Neural cell (in vitro differentiated cells): ENCODE measurements around the gene HTR7.

Experiments used
- CTCF ChIP-seq: fragments of 450-650 bp; IDR thresholded peaks from 2 replicates; pipeline ENCODE4 v1.5.1; 2014; ENCODE audit warnings: antibody characterized with exemption, mild to moderate bottlenecking, moderate library complexity; ENCODE audit not compliant: poor library complexity, severe bottlenecking
- EP300 ChIP-seq: fragments of 450-650 bp; conservative IDR thresholded peaks from 2 replicates; pipeline ENCODE4 v1.6.1; 2014; ENCODE audit warnings: antibody characterized with exemption, mild to moderate bottlenecking, moderate library complexity; ENCODE audit not compliant: poor library complexity, severe bottlenecking
- EZH2 ChIP-seq: fragments of 200-600, 300-800 bp; shearing (Covaris generic), sonication (generic); IDR thresholded peaks from 2 replicates; pipeline ENCODE4 v1.6.1; 2014; ENCODE audit warnings: antibody characterized with exemption, low read length, borderline replicate concordance, mild to moderate bottlenecking; ENCODE audit not compliant: insufficient read depth, poor library complexity, severe bottlenecking
- TAF1 ChIP-seq: IDR thresholded peaks from 2 replicates; pipeline ENCODE4 v1.6.1; 2012; ENCODE audit warnings: low read depth

GRCh38 chr10:90701428-90701827, 156.4 kb downstream of the HTR7 start:
- TF ChIP-seq EP300 (no peak), TAF1 (no peak), CTCF (no peak), EZH2 (no peak)
